ENCODE results near the gene TNFAIP2. TPM values are rescaled to one million over a fixed set of nuclear protein-coding genes. Genes with fewer than 3 reads are reported as not detected.

The TNFAIP2 gene
- total and polyA plus RNA-seq, 9 donors: 7.1 to 258 (median 27.4) TPM

- no peak for DNase-seq
- Histone ChIP-seq H3K4me3 (no peak overlapping the region), H3K4me1 (ENCODE audit: insufficient read depth) (peaks cover 8% of the 10 kb centered on the region), H3K9me3 (no peaks in the 10 kb centered on the region), H3K27ac (no peak overlapping the region), H3K27me3 (no peaks in the 10 kb centered on the region), H3K36me3 (no peaks in the 10 kb centered on the region)
- WGBS, 3 donors: 88 to 92% (median 91%) methylated on average over 26 to 28 of the region's 28 CpGs
- intact Hi-C loops (cut with DNase I): no loop called here
- TF ChIP-seq CTCF (IDR thresholded peaks at IDR 0.05): no peak
- TF ChIP-seq EP300 (IDR thresholded peaks at IDR 0.05): no peak
- no peak for TF ChIP-seq POLR2A (IDR thresholded peaks at IDR 0.05)
These were observed 33.6 kb upstream of the TNFAIP2 start for GRCh38 chr14:103089386-103090335.

GRCh38 chr14:103090481-103091020 lies 32.7 kb upstream of the TNFAIP2 start:
- Histone ChIP-seq H3K36me3 (no peaks in the 10 kb centered on the region), H3K9me3 (no peaks in the 10 kb centered on the region), H3K4me1 (ENCODE audit: insufficient read depth) (peaks cover 10% of the 10 kb centered on the region), H3K27me3 (no peaks in the 10 kb centered on the region), H3K27ac (no peak overlapping the region), H3K4me3 (no peak overlapping the region)
- no peak for TF ChIP-seq POLR2A (IDR thresholded peaks at IDR 0.05)
- no peak for TF ChIP-seq EP300 (IDR thresholded peaks at IDR 0.05)
- TF ChIP-seq CTCF (IDR thresholded peaks at IDR 0.05): no peak
- intact Hi-C loops (cut with DNase I): no loop called here
- DNase-seq: no peak
- WGBS, 3 donors: 82 to 85% (median 82%) methylated on average over 12 of the region's 12 CpGs

- 6 to 17% (median 10%) methylated on average over 22 to 69 of the region's 69 CpGs for WGBS, 3 donors
- no peak overlapping the region for H3K27ac ChIP-seq
These were observed 32.0 kb upstream of the TNFAIP2 start for GRCh38 chr14:103091041-103091882.

More at GRCh38 chr14:103091041-103091882, 32.0 kb upstream of the TNFAIP2 start:
- peak overlapping the region; percentile 39 for H3K4me3 ChIP-seq
- no peaks in the 10 kb centered on the region for H3K9me3 ChIP-seq
- no peak for TF ChIP-seq EP300 (IDR thresholded peaks at IDR 0.05)
- TF ChIP-seq POLR2A (IDR thresholded peaks at IDR 0.05): no peak
- TF ChIP-seq CTCF (IDR thresholded peaks at IDR 0.05): peak in 1 of 3 donors; percentile 25
- DNase-seq: peak in 4 of 5 donors; percentile 59 to 71 (median 64)
- H3K27me3 ChIP-seq: no peaks in the 10 kb centered on the region
- no peaks in the 10 kb centered on the region for H3K36me3 ChIP-seq
- peaks cover 10% of the 10 kb centered on the region for H3K4me1 ChIP-seq (ENCODE audit: insufficient read depth)
- intact Hi-C loops (cut with DNase I): no loop called here

Measured in ovary (tissue), 9 donors.